Measurements from ENCODE around the gene FOLR1.

FOLR1 gene

DNA sequence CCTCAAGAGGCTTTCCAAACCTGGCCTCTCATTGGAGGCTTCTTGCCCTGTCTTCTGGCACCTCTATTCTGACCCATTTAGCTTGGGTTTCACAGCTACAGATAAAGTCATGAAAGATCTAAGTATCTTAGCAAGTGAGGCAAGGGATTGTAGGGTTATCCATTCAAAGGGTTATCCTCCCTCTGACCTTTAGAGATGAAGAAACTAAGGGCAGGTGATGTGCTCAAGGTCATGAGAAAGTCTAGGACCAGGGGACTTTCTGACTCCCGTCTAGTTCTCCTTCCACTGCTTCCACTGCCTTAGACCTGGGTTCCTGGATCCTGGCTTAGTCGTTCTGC, 44.8 kb downstream of the FOLR1 start:
- no peak for DNase-seq

DNA sequence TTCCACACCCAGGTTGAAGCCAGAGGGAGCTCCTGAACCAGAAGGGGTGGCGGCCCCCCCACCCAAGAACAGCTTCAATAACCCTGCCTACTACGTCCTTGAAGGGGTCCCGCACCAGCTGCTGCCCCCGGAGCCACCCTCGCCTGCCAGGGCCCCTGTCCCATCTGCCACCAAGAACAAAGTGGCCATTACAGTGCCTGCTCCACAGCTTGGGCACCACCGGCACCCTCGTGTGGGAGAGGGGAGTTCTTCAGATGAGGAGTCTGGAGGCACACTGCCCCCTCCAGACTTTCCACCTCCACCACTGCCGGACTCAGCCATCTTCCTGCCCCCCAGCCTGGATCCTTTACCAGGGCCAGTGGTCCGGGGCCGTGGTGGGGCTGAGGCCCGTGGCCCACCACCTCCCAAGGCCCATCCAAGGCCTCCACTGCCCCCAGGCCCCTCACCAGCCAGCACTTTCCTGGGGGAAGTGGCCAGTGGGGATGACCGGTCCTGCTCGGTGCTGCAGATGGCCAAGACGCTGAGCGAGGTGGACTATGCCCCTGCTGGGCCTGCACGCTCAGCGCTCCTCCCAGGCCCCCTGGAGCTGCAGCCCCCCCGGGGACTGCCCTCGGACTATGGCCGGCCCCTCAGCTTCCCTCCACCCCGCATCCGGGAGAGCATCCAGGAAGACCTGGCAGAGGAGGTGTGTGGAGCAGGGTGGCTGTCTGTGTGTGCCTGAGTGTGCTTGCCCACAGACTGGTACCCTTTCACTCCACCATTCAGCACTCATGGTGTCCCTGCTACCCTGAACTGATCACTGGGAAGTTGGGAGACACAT, 45.4 kb downstream of the FOLR1 start:
- DNase-seq, result no peak

DNA sequence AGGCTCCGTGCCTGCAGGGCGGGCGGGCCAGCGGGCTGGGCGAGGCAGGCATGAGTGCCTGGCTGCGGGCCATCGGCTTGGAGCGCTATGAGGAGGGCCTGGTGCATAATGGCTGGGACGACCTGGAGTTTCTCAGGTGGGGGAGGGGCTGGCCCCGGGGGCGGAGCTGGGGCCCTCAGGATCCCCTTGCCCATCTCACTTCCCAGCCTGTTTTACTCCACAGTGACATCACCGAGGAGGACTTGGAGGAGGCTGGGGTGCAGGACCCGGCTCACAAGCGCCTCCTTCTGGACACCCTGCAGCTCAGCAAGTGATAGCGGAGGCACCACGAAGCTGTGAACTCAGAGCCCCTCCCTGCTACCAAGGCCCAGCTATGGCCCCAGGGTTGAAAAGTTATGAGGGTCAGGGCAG, 46.1 kb downstream of the FOLR1 start:
- no peak for DNase-seq

DNA sequence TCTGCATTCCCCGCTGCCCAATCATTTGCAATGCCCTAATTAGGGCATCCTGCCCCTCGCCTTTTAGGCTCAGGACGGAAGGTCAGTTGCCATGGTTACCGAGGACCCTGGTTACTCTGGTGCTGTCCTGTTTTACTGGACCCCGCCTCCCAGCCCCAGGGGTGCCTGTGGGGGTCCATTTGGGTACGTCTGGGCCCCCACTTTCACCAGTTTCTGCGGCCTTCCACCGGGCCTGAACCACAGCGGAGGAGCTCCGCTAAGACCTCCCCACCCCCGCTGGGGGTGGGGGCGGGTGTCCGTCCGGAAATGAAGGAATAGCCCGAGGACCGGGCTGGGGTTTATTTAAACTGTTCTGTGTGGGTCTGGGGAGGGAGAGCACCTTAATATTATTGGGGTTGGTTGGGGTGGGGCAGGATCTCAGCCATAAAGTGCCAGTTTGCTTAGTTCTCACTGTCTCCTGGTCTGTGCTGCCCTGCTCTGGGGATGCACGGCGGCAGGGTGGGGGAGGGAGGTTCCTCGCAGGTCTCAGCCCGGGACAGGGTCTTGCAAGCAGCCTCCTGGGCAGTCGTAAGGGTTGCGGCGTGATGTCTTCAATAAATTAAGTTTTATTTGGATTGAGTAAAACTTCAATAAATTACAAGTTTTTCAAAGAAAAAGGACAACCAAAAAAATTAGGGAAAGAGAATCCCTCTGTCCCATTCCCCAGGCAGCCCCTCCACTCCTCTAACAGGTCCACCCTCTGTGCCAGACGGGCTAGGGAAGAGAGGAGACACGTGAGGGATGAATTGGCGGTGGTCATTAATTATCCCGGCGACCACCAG, 46.8 kb downstream of the FOLR1 start:
- DNase-seq, result no peak

DNA sequence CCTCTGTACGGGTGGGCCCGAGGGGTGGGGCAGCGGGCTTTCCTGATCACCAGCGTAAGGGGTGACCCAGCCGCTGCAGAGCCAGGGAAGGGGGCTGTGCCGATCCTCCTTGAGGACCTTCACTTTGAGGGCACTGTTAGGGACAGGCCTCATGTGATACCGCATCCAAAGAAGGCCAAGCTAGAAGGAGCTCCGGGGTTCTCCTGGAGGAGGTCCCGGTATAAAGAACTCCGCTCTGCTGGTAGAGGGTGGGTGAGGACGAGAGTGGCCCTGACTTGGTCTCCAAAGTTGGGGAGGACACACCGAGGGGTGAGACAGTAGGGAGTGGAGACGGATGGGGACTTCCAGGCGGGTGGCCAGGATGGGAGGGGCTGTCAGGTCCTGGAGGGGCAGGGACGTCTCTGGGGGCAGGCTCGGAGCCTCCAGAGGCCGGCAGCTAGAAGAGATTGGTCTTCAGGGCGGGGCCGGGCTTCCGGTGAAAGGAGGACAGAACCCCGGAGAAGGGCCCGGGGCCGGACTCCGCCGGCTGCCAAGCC, 47.4 kb downstream of the FOLR1 start:
- DNase-seq, result no peak

DNA sequence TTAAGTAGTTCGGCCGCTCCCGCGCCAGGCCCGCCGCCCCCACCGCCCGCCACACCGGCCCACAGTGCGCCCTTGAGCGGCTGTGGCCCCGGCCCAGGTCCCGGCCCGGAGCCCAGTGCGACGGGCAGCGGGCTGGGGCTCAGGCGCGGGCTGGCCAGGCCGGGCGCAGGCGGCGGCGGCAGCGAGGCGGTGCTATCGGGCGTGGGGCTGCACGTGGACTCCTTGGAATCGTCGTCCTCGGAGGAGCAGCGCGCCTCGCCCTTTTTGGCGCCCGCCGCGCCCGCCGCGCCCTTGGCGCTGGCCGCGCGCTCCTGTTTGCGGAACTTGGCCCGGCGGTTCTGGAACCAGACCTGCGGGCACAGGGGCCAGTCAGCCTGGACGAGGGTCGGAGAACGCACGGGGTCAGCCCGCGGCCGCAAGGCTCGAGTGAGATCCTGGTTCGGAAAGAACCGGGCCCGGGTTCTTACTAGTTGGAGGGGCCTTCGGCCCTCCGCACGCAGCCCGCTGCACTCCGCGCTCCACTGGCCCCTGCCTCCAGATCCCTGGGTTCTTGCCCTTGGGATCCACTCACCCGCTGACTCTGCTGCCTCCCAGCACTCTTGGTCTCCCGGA, 48.0 kb downstream of the FOLR1 start:
- DNase-seq, result no peak

DNA sequence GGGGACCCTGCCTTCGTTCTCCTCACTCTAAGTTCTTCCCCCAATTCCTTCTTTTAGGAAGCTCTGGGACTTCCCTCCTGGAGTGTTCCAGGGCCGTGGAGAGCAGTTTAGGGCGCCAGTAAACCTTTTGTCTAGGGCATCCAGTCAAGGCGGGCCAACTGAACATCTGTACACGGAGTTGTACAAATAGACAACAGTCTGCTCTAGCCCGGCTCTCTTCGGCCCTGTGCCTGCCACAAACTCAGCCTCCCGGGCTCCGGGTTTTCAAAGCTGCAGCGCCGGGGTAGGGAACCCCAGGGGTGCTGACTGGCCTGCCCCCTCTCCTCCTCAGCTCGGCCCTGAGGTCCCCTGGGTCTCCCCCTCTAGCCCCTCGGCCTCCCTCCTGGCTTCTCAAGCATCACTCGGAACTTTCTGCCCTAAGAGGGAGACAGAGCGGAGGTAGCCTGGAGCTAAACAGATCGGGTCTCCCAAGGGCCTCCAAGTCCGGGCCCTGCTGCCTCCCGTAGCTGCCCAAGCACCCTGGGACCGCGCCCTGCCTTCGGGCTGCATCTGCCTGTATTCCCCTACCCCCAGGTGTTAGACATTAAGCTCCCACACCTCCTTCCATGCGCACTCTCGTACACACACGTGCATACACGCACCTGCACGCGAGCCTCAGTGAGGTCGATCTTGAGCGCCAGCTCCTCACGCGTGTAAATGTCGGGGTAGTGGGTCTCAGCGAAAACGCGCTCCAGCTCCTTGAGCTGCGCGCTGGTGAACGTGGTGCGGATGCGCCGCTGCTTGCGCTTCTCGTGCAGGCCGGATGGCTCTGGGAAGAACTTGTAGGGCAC, 48.7 kb downstream of the FOLR1 start:
- no peak for DNase-seq

DNA sequence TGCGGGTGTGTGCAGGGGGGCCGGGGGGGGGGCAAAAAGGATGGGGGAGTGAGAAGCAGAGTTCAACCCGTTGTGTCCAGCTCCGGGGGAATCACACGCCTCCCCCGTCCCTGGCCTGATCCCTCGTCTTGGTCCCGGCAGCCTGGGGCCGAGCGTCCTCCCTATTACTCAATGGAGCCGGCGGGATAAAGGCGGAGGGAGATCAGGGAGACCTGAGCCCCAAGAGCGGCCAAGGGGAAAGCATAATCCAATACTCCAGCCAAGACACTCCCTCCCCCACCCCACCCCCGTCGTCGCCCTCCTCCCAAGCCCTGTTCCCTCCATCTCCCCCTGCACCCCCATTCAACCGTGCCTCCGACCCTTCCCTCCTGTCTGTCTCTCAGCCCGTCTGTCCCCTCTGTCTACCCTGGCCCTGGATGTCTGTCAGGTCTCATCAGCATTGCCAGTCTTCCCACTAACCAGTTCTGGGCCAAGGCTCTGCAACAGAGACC, 49.4 kb downstream of the FOLR1 start:
- no peak for DNase-seq

DNA sequence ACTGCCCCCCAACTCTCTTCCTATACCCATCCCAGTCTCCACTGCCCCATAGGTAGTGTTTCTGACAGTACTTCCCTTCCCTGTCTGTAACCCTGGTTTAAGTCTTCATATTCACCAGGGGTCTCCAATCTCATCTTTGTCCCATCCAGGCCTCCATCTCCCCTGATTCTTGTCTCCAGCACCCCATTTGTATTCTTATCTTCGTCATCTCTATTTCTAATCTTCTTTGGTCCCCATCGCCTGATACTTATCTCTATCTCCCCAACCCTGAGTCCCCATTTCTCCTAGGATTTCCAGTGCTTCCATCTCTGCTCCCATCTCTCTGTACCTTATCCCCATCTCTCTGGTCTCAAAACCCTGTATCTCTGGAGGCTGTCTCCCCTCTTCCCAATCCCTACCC, 50.2 kb downstream of the FOLR1 start:
- no peak for DNase-seq

DNA sequence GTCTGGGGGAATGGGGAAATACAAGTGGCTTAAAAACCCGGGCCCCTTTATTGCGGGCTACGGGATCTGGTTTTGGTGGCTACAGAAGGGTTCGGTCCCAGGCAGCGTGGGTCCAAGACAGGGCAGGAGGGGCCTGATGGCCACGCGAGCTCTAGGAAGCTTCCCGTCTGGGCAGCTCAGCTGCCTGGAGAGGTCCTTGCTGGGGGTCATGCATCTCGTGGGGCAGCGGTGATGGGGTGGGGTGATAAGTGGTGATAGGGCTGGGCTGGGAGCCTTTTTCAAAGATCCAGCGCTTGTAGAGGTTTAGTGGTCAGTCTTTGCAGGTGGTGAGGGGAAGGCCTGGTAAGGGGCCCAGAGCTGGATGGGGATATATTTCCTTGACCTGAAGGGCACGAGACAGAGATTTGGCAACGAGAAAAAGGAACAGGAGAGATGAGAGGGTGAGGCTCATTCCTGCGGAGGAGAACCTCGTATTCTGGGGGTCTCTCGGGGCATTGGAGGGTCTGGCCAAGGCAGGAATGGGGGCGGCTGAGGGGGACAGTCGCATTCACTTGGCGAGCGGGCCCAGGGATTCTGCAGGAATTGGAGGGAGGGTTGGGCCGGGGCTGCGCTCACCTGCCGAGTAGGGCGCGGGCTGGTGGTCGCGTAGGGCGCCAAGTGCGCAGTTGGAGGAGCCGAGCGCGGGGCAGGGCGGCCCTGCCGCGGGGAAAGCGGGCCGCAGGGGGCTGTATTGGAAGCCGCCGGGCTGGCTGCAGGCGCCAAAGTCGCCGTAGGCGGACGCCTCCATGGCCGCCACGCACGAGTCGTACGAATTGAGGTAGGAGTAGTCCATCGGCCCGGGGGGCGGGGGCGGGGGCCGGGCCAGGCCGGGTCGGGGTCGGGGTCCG, 51.5 kb downstream of the FOLR1 start:
- DNase-seq, result no peak

DNA sequence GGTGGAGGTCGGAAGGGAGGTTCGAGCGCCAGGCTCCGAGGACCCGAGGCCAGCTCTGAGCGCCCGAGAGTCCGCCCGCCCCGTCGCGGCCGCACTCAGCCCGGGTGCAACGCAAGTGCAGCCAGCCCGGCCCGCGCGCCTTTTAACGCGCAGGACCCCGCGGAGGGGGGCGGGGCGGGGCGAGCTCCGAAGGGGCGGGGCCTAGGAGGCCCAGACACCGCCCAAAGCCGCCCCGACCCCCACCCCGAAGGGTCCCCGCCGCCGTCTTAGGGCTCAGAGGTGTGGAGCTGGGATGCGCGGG, 52.1 kb downstream of the FOLR1 start, which contains the start of gene PHOX2A:
Gene PHOX2A (minus strand): TSS at position 117 of the 301 bp plus-strand sequence. CDS start 172 bp downstream, outside the sequence.
- no peak for DNase-seq

DNA sequence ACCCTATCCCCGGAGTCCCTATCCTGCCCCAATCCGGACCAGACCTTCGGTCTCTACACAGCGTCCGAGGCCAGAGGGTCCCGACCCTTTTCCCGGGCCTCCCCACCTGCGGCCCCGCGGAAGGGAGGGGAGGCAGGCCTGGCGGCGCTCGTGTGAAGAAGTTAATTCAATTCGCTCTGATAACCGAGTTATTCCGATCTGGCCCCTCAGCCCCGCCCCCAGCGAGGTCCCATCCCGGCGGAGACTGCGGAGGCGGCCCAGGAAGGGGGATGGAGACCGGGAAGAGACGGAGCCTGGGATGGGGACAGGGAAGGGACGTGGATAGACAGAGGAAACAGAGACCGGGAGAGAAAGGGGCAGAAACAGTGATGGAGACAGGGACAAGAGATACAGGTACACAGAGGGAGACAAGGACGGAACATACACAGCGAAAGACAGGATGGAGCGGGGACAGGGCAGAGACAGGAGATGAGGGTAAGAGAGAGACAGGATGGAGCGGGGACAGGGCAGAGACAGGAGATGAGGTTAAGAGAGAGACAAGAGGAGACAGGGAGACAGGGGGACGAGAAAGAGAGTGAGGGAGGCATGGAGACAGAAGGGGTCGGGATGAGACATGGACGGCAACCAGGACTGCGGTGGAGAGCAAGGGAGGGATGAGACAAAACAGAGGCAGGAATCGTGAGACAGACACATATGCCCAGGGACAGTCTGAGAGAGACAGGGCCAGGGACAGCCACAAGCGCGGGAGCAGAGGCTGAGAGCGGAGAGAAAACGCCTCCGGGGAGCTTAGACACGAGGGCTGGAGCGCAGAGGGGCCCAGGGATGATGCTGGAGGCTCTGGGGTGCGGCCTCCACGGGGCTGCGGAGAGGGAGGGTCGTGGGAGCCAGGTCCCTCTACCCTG, 52.7 kb downstream of the FOLR1 start:
- no peak for DNase-seq

DNA sequence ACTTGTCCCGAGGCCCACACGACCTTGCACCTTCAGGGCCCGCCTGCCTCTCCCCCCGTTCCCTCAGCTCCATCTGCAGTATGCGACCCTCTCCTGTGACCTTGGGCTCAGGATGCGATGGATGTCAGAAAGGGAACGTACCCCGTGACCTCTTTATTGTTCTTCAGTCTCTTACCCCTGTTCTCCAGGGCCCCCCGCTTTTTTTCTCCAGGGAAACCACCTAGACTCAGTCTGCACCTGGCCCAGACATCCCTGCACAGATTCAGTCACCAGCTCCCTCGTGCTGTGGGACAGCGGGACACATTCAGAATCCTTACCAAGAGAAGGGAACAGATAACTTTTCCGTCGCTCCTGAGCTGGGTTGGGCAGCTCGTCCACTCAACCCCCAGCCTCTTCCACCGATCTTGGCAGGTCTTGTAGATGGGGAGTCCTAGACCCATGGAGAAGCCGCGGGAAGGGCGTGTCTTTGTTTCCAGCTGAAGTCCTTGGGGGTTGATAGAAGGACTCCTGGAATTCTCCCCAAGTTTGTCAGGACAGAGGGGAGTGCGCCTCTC, 53.4 kb downstream of the FOLR1 start:
- no peak for DNase-seq

Measured in SHP77 treated with DMSO at 0.1 percent for 48 hours (cell line).